NCI-H146 (cell line): Measurements from ENCODE around the gene DUS1L.

Source experiments
- DNase-seq: peaks from one replicate; lab custom pipeline; 2025; lab: John Stamatoyannopoulos, UW

Gene DUS1L

DNA sequence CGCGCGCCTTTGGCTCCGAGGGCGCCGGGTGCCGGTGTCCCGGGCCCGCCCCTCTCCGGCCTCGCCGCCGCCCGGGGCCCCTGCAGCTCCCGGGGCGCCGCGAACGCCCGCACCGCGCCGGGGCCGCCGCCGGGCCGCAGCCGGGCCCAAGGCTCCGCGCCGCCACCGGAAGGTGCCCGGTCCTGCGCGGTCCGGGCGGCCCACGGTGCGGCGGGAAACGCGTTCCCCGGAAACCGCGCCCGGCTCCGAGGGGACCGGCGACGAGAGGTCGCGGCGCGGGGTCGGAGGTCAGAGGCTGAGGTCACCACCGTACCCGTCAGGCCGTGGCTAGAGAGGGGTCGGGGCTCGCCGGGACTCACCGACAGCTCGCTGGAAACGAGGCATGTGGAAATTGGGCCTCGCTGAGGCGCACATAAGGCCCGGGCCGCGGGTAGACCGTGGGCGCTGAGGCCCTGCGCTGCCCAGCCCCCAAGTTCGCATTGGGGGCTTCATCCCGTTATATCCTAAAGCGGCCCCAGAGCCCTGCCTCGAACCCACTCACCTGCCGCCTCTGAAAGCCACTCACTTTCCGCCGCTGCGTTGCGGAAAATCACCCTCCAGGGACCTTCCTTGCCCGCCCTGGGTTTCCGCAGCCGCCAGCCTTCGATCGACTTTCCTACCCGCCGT lies at the start of gene DUS1L:
Gene DUS1L, minus strand, starts transcription at position 167 of the 666 bp plus-strand sequence. CDS start 745 bp downstream, outside the sequence.
- DNase-seq = peak; percentile 43

DNA sequence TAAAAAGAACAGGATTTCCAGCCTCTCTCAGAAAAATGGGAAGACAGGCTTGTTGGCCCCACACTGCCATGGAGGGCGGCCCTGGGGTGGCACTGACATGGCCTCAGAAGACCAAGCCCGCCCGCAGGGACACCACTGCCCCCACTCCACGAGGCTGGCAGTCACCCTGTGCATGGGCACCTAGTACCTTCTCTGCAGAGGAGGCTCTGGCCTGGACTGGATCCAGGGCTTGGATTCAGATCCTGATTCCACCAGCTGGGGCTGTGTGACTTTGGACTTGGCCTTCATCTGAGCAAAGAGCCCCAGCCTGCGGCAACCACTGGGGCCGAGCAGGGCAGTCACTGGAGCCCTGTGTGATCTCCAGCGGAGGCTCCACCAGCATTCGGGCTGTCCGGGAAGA lies 49.3 kb upstream of the DUS1L start:
- DNase-seq = no peak

DNA sequence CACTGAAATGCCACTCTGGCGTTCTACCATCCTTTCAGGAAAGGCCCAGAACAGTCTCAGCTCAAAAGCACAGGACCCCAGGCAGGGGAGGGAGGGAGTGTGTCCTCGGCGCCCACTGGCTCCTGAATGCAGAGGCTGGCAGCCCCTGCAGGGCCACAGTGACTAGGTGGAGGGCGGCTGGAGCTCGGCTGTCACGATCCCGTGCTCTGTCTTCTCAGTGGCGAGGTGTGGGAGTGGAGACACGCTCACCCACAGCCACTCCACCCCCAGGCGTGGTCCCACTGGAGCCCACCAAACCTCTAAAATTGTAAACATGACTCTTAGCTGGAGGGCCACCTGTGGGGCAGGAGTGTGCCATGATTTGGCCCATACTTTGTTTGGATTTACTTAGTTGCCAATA lies 48.8 kb upstream of the DUS1L start:
- no peak for DNase-seq

DNA sequence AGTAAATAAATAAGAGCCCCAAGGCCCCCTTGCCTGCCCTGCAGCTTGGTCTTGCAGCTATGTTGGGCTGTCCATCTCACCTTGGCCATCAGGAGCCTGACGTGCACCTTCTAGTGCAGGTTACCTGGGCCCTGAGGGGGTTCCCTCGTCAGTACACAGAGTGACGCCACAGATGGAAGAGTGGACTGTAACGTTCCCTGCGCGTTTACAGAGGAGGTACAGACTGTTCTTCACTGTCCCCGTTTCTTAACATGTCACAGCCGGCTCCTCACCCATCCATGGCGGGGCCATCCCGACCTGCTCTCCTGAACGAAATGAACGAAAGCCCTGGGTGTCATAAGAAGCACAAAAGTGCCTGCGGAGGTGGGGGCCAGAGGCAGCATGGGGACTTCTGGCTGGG lies 48.3 kb upstream of the DUS1L start:
- DNase-seq = no peak

DNA sequence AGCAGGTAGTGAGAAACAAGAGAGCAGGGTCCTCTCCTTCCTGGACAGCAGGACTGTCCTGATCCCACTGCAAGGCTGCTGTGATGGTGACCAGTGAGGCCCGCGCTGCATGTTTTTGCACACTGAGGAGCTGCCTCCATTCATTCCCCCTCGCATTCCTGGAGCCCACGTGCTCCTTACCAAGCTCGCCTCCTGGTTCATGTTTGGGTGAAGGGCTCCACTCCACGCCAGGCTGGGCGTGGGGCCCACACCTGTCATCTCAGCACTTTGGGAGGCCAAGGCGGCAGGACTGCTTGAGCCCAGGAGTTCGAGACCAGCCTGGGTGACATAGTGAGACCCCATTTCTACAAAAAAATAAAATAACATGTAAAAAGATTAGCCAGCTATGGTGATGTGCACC lies 47.8 kb upstream of the DUS1L start:
- no peak for DNase-seq

DNA sequence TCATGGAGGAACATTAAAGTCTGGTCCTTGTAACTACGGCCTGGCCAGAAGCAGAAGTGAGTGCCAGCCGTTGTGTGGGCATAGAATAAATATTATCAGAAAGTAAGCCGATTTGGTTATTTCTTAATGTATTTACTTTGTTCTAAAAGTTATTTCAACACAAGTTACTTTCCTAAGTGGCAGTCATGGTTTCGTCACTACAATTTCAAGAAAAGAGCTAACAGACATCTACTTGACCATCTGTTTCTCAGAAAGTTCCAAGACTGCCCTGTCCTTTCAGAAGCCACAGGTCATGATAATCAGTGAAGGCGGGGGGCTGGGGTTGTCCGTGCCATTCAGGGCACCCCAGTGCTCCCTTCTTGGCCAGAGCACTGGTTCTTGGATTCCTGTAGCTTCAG lies 47.3 kb upstream of the DUS1L start:
- DNase-seq = no peak

DNA sequence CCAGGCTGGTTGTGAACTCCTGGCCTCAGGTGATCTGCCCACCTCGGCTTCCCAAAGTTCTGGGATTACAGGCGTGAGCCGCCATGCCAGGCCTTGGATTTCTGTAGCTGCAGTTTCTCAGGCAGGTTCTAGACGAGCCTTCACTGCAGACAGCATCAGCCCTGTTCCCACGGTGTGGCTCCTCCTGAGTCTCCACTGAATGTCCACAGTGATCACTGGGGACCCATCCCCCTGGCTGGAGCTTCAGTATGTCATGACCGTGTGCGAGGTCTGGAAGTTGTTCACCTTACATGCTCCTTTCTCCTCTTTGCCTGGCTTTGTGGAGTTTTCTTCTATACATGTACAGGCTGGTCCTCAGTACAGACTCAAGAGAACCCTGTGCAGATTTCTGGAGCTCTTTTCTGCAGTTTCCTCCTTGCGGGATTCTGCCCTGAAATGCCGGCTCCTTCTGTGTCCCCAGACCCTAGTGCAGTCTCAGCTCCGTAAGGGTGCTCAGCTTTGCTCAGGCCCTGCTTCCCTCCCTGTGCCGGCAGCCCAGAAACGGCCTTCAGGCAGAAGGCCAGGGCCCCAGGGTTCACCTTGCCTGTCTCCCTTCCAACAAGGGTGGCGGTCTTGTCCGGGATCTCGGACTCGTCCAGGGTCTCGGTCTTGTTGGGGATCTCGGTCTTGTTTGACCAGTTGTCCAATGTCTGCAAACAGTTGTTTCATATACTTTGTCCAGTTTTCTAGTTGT lies 46.7 kb upstream of the DUS1L start:
- no peak for DNase-seq

DNA sequence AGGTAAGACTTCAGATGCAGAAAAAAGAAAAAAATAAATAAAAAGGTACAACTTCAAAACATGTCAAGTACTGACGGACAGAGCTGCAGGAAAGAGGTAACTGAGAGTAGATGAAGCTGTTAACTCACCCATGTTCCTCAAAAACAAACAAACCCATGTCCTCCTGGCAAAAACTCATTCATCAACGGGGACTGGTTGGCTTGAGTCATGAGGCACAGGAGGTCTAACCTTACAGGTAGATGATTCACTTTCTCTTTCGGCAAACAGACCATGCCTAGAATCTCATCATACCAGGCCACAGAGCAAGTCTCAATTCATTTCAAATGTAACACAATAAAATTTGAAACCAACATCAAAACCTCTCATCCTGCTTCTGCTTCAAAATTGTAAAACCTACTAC lies 44.7 kb upstream of the DUS1L start:
- no peak for DNase-seq

DNA sequence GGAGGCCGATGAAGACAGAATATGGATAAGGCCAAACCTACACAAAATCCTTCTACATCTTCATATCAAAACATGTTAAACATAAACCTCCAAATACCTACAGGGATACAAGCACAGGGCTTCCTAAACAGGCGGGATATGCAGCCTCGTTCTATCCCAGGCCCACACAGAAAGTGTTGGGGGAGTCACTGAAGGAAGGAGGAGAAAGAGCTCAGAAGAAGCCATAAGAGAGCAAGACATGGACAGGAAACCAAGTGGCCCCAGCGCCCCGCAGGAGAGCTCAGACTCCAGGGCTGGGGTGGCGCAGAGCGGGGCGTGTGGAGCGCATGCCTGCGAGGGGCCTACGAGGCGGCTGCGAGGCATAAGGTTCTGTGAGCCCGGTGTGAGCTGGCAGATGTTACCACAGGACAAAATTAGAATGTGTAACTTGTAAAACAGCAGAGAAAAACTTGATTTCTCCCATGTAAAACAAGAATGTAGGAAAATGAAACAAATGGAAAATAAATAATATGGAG lies 43.4 kb upstream of the DUS1L start:
- DNase-seq = no peak

DNA sequence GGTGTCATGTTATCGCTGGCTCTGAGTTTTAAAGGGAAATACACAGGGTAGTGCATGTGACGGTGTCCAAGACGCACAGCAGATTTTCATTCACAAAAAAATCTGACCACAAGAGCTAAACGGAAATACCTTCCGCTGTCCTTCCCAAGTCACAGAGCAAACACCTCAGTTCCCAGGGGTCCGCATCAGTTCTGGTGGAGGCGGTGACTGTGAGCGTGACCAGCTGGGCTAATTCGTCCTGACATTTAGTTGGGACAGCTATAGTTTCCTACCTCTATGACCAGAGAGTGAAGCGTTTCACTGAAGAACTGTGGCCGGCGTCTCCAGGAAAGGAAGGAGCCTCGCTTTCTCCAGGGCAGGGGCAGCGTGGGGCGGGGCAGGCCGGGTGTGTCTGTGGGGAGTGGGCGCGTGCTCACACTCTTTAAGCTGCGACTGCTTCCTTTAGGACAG lies 42.9 kb upstream of the DUS1L start:
- no peak for DNase-seq

DNA sequence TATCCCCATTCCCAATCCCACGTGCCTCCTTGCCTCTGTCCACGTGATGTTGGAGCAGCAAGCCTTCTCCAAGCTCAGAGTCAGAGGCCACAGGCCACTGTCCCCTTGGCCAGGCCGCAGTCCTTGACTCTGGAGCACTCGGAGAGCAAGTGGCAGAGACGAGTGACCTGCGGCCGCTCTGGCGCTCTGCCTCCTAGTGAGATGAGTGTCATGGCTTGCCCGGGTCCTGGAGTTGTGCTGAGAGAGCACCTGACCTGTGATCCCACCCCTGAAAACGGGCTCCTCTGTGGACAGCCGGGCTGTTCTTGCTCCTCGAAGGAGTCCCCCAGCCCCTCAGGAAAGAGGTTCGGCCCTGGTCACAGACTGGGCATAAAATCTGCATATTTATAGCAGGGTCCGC lies 42.4 kb upstream of the DUS1L start:
- DNase-seq = no peak

DNA sequence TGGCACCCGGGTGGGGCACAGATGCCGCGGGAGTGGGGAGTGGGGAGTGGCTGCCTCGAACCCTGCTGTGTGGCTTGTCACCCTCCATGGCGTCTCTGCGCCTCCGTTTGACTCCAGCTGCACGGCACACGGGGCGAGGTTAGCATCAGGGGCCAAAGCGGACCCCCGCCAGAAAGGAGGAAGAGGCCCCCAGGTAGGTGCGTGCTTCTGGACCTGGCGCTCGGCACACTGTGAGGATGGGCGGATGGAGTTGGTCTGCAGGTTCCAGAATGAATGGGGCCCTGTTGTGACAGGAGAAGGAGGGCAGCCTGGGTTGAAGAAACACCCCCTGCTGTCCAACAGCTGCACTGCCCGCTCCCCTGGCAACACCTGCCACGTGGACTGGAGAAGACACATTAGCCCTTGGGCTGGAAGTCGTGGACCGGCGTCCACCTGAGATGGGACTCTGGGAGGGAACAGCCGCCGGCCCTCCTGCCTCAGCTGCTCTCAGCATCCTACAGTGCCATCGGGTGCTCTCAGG lies 41.8 kb upstream of the DUS1L start:
- DNase-seq = peak; percentile 30

DNA sequence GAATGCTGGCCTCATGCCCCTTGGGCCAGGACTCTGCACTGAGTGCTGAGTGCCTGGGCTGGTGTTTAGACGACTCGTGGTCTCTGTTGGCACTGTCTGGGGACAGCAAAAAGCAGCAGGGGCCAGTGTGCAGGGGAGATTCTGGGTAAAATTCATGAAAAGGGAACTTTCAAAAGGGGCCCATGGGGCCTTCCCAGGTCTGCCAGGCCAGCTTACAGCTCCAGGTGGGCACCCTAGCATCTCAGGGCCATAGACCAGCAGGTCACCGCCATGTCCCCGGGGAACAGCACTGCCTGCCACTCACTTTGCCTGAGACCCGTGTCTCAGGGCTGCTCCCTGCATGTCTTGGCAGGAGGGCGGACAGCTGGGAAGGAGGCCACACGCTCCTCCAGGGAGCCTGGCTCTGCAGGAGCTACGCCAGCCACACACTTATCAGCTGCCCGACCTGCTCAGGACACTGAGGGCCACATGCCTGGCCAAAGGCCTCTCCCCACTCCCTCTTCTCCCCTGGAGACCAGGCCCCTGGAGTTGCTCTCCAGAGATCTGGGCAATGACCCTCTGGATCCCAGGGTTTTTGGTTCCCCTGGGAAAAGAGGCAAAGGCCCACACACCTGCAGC lies 41.2 kb upstream of the DUS1L start:
- no peak for DNase-seq

DNA sequence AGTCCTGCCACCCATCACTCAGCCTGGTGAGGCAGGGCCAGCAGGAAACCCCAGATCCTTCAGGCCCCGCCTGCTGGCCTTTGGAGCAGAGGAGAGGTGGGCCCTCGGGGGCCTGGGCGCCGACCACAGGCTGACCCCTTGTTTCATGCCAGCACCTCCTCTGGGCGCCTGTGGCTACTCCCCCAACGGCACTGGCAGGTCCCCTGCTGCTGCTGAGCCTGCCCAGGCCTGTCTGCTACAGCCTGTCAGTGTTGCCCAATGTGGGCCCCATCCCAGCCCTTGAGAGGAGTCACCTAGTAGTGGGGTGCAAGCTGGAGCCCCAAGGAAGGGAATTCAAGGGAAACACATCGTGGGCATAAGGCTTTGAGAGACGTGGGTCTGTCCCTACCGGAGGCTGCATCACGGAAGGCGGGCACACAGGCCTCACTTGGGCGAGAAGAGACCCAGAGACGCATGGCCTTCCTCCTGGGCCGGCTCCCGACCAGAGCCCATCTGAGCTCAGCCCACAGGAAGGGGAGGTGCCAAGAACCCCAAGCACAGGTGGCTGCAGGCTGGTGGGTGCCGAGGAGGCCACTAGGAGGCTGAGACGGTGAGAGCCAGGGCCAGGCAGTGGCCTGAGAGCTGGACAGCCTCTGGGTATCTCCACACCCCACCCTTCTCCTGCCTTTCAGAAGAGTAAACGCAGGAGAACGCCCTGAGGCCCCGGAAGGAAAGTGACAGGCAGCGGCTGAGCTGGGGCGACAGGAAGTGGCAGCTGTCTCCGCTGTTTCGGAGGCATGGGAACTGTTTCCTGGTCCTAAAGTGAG lies 40.5 kb upstream of the DUS1L start:
- DNase-seq = peak; percentile 96

DNA sequence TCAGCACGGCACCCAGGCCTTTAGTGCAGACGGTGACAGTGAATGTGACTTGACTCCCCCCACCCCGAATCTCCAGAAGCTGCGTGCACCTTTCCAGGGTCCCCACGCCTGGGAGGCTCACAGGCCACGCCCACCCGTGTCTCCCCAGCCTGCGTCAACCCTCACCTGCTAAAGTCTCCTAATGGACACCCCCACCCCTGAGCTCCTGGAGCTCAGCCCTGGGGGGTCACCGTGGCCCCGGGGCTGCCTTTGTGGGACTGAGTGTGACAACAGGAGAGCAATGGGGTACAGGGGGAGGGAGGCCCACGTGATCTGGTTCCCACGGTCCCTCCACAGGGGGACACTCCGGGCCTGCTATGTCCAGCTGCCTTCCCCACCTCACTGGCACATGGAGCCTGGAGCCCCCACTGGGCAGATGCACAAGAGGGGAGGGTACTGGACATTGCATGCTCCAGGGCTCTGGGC lies 39.8 kb upstream of the DUS1L start:
- DNase-seq = no peak

DNA sequence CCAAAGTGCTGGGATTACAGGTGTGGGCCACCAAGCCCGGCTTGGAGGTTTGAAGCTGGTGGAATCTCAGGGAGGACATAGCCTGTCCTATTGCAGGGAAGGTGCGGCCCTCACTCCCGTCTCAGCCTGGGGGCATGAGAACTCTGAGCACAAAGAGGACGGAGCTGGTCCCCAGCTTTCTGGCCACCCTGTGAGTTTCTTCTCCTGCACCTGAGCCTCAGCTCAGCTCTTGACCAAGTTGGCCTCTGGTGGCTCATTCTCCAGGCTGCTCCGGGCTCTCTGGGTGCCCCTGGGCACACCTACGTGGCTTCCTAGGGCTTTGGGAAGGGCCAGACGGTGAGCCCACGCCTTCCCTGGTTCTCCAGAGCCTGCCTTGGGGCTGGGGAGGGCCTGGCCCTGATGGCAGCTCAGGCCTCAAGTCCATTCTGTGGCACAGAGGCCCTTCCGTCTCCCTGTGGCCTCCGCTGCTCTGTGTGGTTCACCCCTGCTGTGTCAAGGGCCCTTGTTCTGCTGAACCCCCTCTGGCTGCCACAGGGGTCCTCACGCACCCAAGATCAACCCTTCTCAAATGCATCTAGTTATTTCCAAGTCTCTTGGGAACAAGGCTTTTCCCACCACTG lies 39.3 kb upstream of the DUS1L start:
- no peak for DNase-seq

DNA sequence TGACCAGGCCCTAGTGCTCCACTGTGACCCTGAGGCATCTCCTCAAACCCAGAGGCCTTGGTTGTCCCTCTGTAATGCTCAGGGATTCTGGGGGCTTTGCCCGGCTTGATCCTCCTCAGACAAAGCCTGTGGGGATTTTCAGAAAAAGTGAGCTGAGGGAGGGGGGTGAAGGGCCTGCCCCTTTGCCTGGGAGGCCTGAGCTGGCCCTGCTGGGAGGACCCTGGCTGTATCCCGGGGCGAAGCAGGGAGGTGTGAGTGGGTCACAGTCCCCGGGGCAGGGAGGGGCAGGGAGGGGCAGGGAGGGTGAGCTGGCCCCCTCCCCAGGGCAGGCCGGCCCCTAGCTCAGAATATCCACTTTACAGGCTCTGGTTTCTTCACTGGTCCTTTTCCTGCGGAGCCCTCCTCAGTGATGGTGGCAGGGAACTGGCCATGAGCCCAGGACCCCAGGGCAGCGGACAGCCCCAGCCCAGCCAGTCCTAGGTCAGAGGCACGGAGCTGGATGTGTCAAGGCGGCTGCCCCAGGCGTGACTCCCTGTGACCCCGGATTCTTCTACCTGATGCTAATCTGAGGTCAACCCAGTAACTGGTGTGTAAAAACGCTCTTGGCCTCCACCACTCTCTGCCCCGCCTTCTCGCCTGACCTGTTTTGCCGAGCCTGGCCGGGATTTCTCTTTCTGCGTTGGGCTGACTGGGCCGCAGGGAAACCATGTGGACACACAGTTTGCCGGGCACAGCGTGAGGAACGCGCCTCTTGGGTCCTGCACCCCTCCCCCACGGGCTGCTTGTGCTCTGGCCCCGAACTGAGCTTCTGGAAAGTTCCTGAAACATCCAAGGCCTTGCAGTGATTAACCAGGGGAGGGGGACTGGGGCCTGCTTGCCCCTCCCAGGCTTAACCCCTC lies 38.2 kb upstream of the DUS1L start:
- no peak for DNase-seq

DNA sequence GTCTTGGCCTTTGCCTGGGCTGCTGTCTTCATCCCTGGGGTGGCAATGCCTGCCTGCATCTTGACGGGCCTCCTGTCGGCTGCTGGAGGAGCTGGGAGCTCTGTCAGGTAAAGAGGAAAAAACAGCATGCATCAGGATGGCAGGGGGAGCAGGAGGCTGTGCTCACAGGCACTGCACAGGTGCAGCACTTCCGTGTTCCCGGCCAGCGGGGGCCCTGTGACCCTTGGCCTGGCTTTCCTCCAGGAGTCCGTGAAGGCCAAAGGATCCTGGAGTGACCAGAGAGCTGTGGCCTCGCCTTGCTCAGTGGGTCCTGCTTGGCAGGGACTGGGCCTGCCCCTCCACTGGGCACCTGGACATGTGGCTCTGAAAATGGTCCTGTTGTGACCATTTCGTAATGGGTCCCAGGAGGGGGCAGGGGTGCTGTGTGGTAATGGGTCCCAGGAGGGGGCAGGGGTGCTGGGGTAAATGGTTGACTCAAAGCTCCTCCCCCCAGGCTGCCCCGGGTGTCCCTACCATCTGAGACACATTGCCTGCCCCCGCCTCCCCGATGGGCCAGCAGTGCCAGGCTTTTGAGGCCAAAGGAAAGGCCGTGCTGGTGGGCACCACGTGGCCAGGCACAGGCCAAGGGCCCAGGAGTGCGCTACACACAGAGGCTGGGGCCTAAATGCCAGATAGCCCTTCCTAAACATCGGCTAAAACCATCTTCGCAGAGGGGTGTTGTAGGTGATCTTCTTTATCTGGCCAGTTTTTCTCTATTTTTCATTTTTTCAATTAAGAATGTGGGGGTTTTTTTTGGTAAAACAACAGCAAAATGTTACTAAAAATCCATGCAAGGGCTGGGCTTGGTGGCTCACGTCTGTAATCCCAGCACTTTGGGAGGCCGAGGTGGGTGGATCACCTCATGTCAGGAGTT lies 36.4 kb upstream of the DUS1L start:
- peak; percentile 51 for DNase-seq

DNA sequence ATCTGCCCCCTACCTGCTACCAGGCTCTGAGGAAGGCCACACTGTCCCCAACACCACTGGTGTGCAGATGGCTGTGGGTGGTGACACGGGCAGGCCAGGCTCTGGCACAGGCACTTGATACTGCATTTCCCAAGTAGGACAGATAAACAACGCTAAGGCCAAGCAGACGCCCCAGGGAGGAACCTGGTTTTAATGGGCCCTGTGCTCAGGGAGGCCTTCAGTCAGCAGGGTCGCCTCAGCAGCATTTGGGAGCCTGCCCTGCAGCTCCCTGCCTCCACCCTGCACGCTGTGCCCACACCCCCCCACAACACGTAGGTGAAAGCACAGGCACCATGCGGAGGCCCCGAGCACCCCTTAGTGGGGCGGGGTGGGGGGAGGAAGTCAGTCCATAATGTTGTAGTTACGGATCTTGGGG lies 35.7 kb upstream of the DUS1L start:
- DNase-seq = no peak
